GM23338 (cell line): ENCODE measurements around the gene EFCAB8. TPM values are rescaled to one million over a fixed set of nuclear protein-coding genes. Genes with fewer than 3 reads are reported as not detected.

ENCODE experiments used
- ATAC-seq: fragments of 200-7000 bp; cut with Tn5 transposase; 3 replicates; pipeline ENCODE4 v1.9.1; 2020
- DNase-seq: peaks from one replicate; pipeline ENCODE4 v3.0.0-alpha.2; 2015; ENCODE audit warnings: low spot score
- H2AFZ ChIP-seq: fragments of 200-600 bp; sonication (generic); 2 replicates; pipeline ENCODE4 v1.8.0; 2016; ENCODE audit warnings: antibody characterized with exemption, mild to moderate bottlenecking, moderate library complexity
- H3F3A ChIP-seq: fragments of 200-600 bp; sonication (generic); replicated peaks from 2 replicates; pipeline ENCODE4 v1.8.0; 2017; ENCODE audit warnings: antibody characterized with exemption, mixed run types, low read depth
- H3K27ac ChIP-seq: fragments of 200-600 bp; sonication (generic); 2 replicates; pipeline ENCODE4 v1.6.1; 2016; ENCODE audit warnings: low read depth
- H3K27me3 ChIP-seq: fragments of 200-600 bp; sonication (generic); 2 replicates; pipeline ENCODE4 v1.8.0; 2016; ENCODE audit warnings: mild to moderate bottlenecking, mixed run types, moderate library complexity; ENCODE audit not compliant: insufficient read depth
- H3K36me3 ChIP-seq: fragments of 200-600 bp; sonication (generic); 2 replicates; pipeline ENCODE4 v1.8.0; 2016; ENCODE audit warnings: mild to moderate bottlenecking; ENCODE audit not compliant: insufficient read depth
- H3K4me1 ChIP-seq: fragments of 200-600 bp; sonication (generic); 2 replicates; pipeline ENCODE4 v1.8.0; 2016; ENCODE audit warnings: mild to moderate bottlenecking, moderate library complexity; ENCODE audit not compliant: insufficient read depth
- H3K4me2 ChIP-seq: fragments of 200-600 bp; sonication (generic); 2 replicates; pipeline ENCODE4 v1.7.1; 2017; ENCODE audit warnings: mixed run types
- H3K4me3 ChIP-seq: fragments of 200-600 bp; sonication (generic); 2 replicates; pipeline ENCODE4 v1.6.1; 2016; ENCODE audit warnings: mixed run types
- H3K79me2 ChIP-seq: fragments of 200-600 bp; sonication (generic); replicated peaks from 2 replicates; pipeline ENCODE4 v1.8.0; 2017; ENCODE audit warnings: mild to moderate bottlenecking; ENCODE audit not compliant: insufficient read depth
- H3K9me2 ChIP-seq: fragments of 200-600 bp; sonication (generic); 2 replicates; pipeline ENCODE4 v1.8.0; 2017; ENCODE audit not compliant: insufficient read depth
- H4K20me1 ChIP-seq: fragments of 200-600 bp; sonication (generic); replicated peaks from 2 replicates; pipeline ENCODE4 v1.8.0; 2017; ENCODE audit warnings: mild to moderate bottlenecking; ENCODE audit not compliant: insufficient read depth
- H3K27ac Mint-ChIP-seq: 2 replicates; pipeline ENCODE4 v1.8.0; 2020; ENCODE audit warnings: inconsistent platforms, mild to moderate bottlenecking, moderate library complexity, mixed read lengths
- H3K27me3 Mint-ChIP-seq: 3 replicates; pipeline ENCODE4 v1.8.0; 2022; ENCODE audit warnings: low read depth, mild to moderate bottlenecking, moderate library complexity, mixed read lengths, inconsistent platforms; ENCODE audit not compliant: insufficient read depth, poor library complexity
- H3K36me3 Mint-ChIP-seq: 3 replicates; pipeline ENCODE4 v1.8.0; 2021; ENCODE audit warnings: low read depth, mild to moderate bottlenecking, inconsistent platforms, moderate library complexity, mixed read lengths
- H3K4me1 Mint-ChIP-seq: 3 replicates; pipeline ENCODE4 v1.8.0; 2020; ENCODE audit warnings: mild to moderate bottlenecking, inconsistent platforms, mixed read lengths
- H3K4me3 Mint-ChIP-seq: 3 replicates; pipeline ENCODE4 v1.8.0; 2021; ENCODE audit warnings: moderate library complexity, mild to moderate bottlenecking, inconsistent platforms, mixed read lengths
- H3K9me3 Mint-ChIP-seq: 3 replicates; pipeline ENCODE4 v1.8.0; 2020; ENCODE audit warnings: moderate library complexity, mild to moderate bottlenecking, inconsistent platforms, mixed read lengths
- CREB1 ChIP-seq: fragments of 250-450 bp; sonication (Bioruptor Pico); IDR thresholded peaks from 2 replicates; pipeline ENCODE4 v1.5.0; 2020; ENCODE audit warnings: low read depth, mild to moderate bottlenecking, moderate library complexity
- EZH2phosphoT487 ChIP-seq: fragments of 200-600 bp; sonication (generic); IDR thresholded peaks from one replicate; pipeline ENCODE4 v1.8.1; 2018; ENCODE audit warnings: antibody characterized with exemption; ENCODE audit not compliant: unreplicated experiment
- JUNB ChIP-seq: IDR thresholded peaks from one replicate; pipeline ENCODE4 v1.6.1; 2016; ENCODE audit warnings: antibody characterized with exemption; ENCODE audit not compliant: unreplicated experiment
- STAT1 ChIP-seq: IDR thresholded peaks from one replicate; pipeline ENCODE4 v1.6.1; 2016; ENCODE audit warnings: antibody characterized with exemption; ENCODE audit not compliant: unreplicated experiment
- ZNF114 ChIP-seq: fragments of 250-450 bp; sonication (Bioruptor Pico); IDR thresholded peaks from 2 replicates; pipeline ENCODE4 v1.5.0; 2020; ENCODE audit warnings: mild to moderate bottlenecking, moderate library complexity
- ZNF331 ChIP-seq: fragments of 250-450 bp; sonication (Bioruptor Pico); IDR thresholded peaks from 2 replicates; pipeline ENCODE4 v1.5.0; 2020; ENCODE audit warnings: low read depth, mild to moderate bottlenecking, moderate library complexity
- polyA plus RNA-seq: library from polyadenylated mRNA; unstranded; fragments of >200 nt; fragmentation: Nextera tagmentation; extraction: Ambion mirVana; gene quantifications from 2 replicates; pipeline ENCODE4 v1.2.1, GENCODE V29; 2016
- total RNA-seq: library from RNA; depleted of rRNA; stranded (reverse); fragments of >200 nt; shearing (Covaris generic); gene quantifications from 2 replicates; pipeline ENCODE4 v1.2.3, GENCODE V29; 2014
- TF ChIP-seq, protein P1 (sequence below), 2 experiments: fragments of 200-600 bp in 1 of 2; sonication (generic) in 1 of 2; conservative IDR thresholded peaks; 2 replicates each; pipeline versions ENCODE4 v1.5.1 to v1.6.1; 2016 to 2017; ENCODE audit warnings: antibody characterized with exemption in 2 of 2, low read depth in 2 of 2, mild to moderate bottlenecking in 2 of 2, moderate library complexity in 1 of 2
- TF ChIP-seq, protein P2 (sequence below): IDR thresholded peaks from 2 replicates; pipeline ENCODE4 v1.6.1; 2016; ENCODE audit warnings: antibody characterized with exemption
- TF ChIP-seq, protein P3 (sequence below): IDR thresholded peaks from one replicate; pipeline ENCODE4 v1.6.1; 2018; ENCODE audit warnings: antibody characterized with exemption; ENCODE audit not compliant: unreplicated experiment

Gene EFCAB8
- total and polyA plus RNA-seq, 2 experiments from 2014 or later: 0.35 TPM; not detected in 1

DNA sequence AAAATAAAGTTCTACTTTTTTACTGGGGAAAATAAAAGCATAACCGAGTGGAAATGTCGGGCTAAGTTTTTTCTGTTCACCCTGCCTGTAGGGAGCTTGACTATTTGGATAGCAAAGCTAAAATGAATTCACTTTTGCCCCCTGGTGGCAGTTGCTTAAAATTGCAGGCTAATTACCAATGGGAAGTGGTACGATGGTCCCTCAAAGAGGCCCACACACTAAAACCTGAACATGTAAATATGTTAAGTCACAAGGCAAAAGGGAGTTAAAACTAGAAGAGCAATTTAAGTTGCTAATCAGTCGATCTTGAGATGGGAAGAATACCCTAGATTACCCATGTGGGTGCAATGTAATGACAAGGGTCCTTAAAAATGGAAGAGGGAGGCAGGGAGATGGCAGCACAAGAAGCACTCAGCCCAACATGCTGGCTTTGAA, 146.4 kb downstream of the EFCAB8 start:
- Histone ChIP-seq H3K9me2 (no peaks in the 10 kb centered on the region), H4K20me1 (no peaks in the 10 kb centered on the region), H3K4me1 (no peaks in the 10 kb centered on the region), H3K79me2 (no peaks in the 10 kb centered on the region), H3K27ac (no peak overlapping the region), H2AFZ (no peak overlapping the region), H3K4me3 (no peak overlapping the region), H3K36me3 (no peaks in the 10 kb centered on the region), H3F3A (no peaks in the 10 kb centered on the region), H3K4me2 (no peak overlapping the region), H3K27me3 (no peaks in the 10 kb centered on the region)
- ATAC-seq (peak; percentile 64), DNase-seq (peak; percentile 81)
- peaks cover 4% of the 10 kb centered on the region; the same call in 2 of the 3 replicates for H3K9me3 Mint-ChIP-seq
- peaks cover 2% of the 10 kb centered on the region; the same call in 1 of the 3 replicates for H3K4me1 Mint-ChIP-seq
- H3K4me3 Mint-ChIP-seq: no peak overlapping the region
- peaks cover 3% of the 10 kb centered on the region; the same call in 1 of the 3 replicates for H3K36me3 Mint-ChIP-seq
- TF ChIP-seq EZH2phosphoT487: no peak
- TF ChIP-seq, protein P1, sequence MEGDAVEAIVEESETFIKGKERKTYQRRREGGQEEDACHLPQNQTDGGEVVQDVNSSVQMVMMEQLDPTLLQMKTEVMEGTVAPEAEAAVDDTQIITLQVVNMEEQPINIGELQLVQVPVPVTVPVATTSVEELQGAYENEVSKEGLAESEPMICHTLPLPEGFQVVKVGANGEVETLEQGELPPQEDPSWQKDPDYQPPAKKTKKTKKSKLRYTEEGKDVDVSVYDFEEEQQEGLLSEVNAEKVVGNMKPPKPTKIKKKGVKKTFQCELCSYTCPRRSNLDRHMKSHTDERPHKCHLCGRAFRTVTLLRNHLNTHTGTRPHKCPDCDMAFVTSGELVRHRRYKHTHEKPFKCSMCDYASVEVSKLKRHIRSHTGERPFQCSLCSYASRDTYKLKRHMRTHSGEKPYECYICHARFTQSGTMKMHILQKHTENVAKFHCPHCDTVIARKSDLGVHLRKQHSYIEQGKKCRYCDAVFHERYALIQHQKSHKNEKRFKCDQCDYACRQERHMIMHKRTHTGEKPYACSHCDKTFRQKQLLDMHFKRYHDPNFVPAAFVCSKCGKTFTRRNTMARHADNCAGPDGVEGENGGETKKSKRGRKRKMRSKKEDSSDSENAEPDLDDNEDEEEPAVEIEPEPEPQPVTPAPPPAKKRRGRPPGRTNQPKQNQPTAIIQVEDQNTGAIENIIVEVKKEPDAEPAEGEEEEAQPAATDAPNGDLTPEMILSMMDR (conservative IDR thresholded peaks at IDR 0.05; ENCODE audit: low read depth in 2 of 2): peak; percentile 67 to 93
- no peak overlapping the region for H3K27ac Mint-ChIP-seq
- H3K27me3 Mint-ChIP-seq: peaks cover 16% of the 10 kb centered on the region

DNA sequence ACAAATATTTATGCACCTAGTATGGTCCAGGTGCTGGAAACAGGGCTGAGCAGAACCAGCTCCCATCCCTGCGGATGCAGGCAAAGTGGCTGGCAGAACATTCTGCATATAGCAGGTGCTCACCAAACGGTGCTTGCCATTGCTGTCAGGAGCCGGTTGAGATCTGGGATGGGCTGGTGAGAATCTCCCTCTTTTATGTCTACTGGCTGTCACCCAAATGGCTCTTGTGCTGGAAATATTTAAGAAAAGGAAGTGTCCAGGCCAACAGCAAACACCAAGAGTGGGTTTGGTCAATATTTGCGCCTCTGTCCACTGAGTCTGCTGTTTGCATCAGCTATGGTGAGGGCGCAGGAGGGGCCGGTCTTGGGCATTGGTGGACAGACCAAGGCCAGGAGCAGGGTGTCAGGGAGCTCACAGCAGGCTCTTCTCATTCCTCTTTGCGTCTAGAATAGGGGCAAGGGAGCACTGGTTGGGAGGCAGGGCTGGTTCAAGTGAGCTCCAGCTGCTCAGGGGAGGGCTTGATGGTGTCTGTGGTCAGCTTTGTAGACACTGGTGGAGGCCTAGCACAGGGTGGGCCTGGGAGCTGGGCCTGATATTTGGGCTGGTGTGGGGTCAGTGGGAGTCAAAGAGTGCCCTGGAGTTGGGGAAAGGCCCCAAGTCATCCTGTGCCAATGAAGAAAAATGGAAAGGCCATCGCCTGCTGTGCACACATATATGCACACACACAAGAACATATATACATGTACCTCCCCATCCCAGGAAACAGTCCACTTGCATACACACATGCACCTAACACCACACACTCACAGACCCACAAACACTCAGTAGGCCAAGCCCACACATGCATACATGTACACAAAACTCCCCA, 147.4 kb downstream of the EFCAB8 start:
- ATAC-seq (no peak), DNase-seq (no peak)
- Mint-ChIP-seq H3K9me3 (peaks cover 4% of the 10 kb centered on the region; the same call in 2 of the 3 replicates), H3K4me1 (peaks cover 2% of the 10 kb centered on the region; the same call in 1 of the 3 replicates), H3K27ac (no peak overlapping the region), H3K27me3 (peaks cover 14% of the 10 kb centered on the region), H3K4me3 (no peak overlapping the region), H3K36me3 (peaks cover 3% of the 10 kb centered on the region; the same call in 1 of the 3 replicates)
- no peaks in the 10 kb centered on the region for H3K36me3 ChIP-seq
- no peaks in the 10 kb centered on the region for H4K20me1 ChIP-seq
- no peak overlapping the region for H3K4me3 ChIP-seq
- no peaks in the 10 kb centered on the region for H3K4me1 ChIP-seq
- no peaks in the 10 kb centered on the region for H3F3A ChIP-seq
- H3K27me3 ChIP-seq: no peaks in the 10 kb centered on the region
- no peak overlapping the region for H3K27ac ChIP-seq
- H2AFZ ChIP-seq: no peak overlapping the region
- H3K79me2 ChIP-seq: no peaks in the 10 kb centered on the region
- no peak overlapping the region for H3K4me2 ChIP-seq
- no peaks in the 10 kb centered on the region for H3K9me2 ChIP-seq
- TF ChIP-seq, protein P1 (conservative IDR thresholded peaks at IDR 0.05; ENCODE audit: low read depth in 2 of 2): no peak
- TF ChIP-seq, protein P2, sequence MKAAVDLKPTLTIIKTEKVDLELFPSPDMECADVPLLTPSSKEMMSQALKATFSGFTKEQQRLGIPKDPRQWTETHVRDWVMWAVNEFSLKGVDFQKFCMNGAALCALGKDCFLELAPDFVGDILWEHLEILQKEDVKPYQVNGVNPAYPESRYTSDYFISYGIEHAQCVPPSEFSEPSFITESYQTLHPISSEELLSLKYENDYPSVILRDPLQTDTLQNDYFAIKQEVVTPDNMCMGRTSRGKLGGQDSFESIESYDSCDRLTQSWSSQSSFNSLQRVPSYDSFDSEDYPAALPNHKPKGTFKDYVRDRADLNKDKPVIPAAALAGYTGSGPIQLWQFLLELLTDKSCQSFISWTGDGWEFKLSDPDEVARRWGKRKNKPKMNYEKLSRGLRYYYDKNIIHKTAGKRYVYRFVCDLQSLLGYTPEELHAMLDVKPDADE: no peak
- TF ChIP-seq EZH2phosphoT487 (no peak), ZNF331 (CRISPR knock-in tag) (no peak), CREB1 (no peak), JUNB (no peak), ZNF114 (CRISPR knock-in tag) (no peak), STAT1 (no peak)
- TF ChIP-seq, protein P3, sequence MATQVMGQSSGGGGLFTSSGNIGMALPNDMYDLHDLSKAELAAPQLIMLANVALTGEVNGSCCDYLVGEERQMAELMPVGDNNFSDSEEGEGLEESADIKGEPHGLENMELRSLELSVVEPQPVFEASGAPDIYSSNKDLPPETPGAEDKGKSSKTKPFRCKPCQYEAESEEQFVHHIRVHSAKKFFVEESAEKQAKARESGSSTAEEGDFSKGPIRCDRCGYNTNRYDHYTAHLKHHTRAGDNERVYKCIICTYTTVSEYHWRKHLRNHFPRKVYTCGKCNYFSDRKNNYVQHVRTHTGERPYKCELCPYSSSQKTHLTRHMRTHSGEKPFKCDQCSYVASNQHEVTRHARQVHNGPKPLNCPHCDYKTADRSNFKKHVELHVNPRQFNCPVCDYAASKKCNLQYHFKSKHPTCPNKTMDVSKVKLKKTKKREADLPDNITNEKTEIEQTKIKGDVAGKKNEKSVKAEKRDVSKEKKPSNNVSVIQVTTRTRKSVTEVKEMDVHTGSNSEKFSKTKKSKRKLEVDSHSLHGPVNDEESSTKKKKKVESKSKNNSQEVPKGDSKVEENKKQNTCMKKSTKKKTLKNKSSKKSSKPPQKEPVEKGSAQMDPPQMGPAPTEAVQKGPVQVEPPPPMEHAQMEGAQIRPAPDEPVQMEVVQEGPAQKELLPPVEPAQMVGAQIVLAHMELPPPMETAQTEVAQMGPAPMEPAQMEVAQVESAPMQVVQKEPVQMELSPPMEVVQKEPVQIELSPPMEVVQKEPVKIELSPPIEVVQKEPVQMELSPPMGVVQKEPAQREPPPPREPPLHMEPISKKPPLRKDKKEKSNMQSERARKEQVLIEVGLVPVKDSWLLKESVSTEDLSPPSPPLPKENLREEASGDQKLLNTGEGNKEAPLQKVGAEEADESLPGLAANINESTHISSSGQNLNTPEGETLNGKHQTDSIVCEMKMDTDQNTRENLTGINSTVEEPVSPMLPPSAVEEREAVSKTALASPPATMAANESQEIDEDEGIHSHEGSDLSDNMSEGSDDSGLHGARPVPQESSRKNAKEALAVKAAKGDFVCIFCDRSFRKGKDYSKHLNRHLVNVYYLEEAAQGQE: no peak
